OCI-LY1 (cell line): Measurements from ENCODE around the gene MRPL50.

Source experiments
- H2AFZ ChIP-seq: fragments of 200-600 bp; sonication (generic), shearing (Covaris generic); 2 replicates; pipeline ENCODE4 v1.6.0; 2014; ENCODE audit warnings: antibody characterized with exemption, mild to moderate bottlenecking, low read length
- H3F3A ChIP-seq: fragments of 200-600 bp; sonication (generic), shearing (Covaris generic); 2 replicates; pipeline ENCODE4 v1.6.0; 2014; ENCODE audit warnings: mild to moderate bottlenecking, antibody characterized with exemption, low read length, moderate library complexity; ENCODE audit not compliant: insufficient read depth
- H3K27ac ChIP-seq: fragments of 200-600 bp; sonication (generic); 2 replicates; pipeline ENCODE4 v1.5.1; 2014; ENCODE audit warnings: low read length, mixed run types, mild to moderate bottlenecking, low read depth; ENCODE audit not compliant: poor library complexity, severe bottlenecking
- H3K27me3 ChIP-seq: fragments of 200-600 bp; sonication (generic); 2 replicates; pipeline ENCODE4 v1.6.0; 2014; ENCODE audit warnings: antibody characterized with exemption, mild to moderate bottlenecking, low read length, moderate library complexity; ENCODE audit not compliant: insufficient read depth
- H3K36me3 ChIP-seq: fragments of 200-600 bp; sonication (generic); 2 replicates; pipeline ENCODE4 v1.6.1; 2014; ENCODE audit warnings: mild to moderate bottlenecking, antibody characterized with exemption, low read length, moderate library complexity, mixed read lengths; ENCODE audit not compliant: insufficient read depth
- H3K4me1 ChIP-seq: fragments of 200-600 bp; sonication (generic); 2 replicates; pipeline ENCODE4 v1.5.1; 2014; ENCODE audit warnings: mild to moderate bottlenecking, low read length, moderate library complexity; ENCODE audit not compliant: insufficient read depth, severe bottlenecking
- H3K4me2 ChIP-seq: fragments of 200-600 bp; sonication (generic), shearing (Covaris generic); 2 replicates; pipeline ENCODE4 v1.6.1; 2014; ENCODE audit warnings: low read length
- H3K4me3 ChIP-seq: fragments of 200-600 bp; sonication (generic); 2 replicates; pipeline ENCODE4 v1.5.1; 2014; ENCODE audit warnings: low read length, low read depth, mild to moderate bottlenecking, mixed read lengths; ENCODE audit not compliant: poor library complexity, severe bottlenecking
- H3K79me2 ChIP-seq: fragments of 200-600 bp; shearing (Covaris generic); 2 replicates; pipeline ENCODE4 v1.6.1; 2016; ENCODE audit warnings: mixed run types, low read length, mixed read lengths; ENCODE audit not compliant: insufficient read depth
- H3K9ac ChIP-seq: fragments of 200-600 bp; sonication (generic), shearing (Covaris generic); 2 replicates; pipeline ENCODE4 v1.6.1; 2014; ENCODE audit warnings: mild to moderate bottlenecking, low read length, mixed read lengths
- H3K9me2 ChIP-seq: fragments of 200-600 bp; sonication (generic), shearing (Covaris generic); 2 replicates; pipeline ENCODE4 v1.6.1; 2014; ENCODE audit warnings: low read depth, mild to moderate bottlenecking, low read length, mixed read lengths
- H3K9me3 ChIP-seq: fragments of 200-600 bp; shearing (Covaris generic); 2 replicates; pipeline ENCODE4 v1.6.1; 2014; ENCODE audit warnings: low read length, mixed read lengths
- H4K20me1 ChIP-seq: fragments of 200-600 bp; sonication (generic), shearing (Covaris generic); 2 replicates; pipeline ENCODE4 v1.6.0; 2016; ENCODE audit warnings: mild to moderate bottlenecking, low read length; ENCODE audit not compliant: insufficient read depth
- EZH2 ChIP-seq: fragments of 200-600 bp; sonication (generic), shearing (Covaris generic); IDR thresholded peaks from 2 replicates; pipeline ENCODE4 v1.8.0; 2017; ENCODE audit warnings: borderline replicate concordance, mixed run types, mild to moderate bottlenecking, antibody characterized with exemption, low read length, moderate library complexity, mixed read lengths
- TF ChIP-seq, protein P1 (sequence below): fragments of 200-600 bp; sonication (generic), shearing (Covaris generic); IDR thresholded peaks from 2 replicates; pipeline ENCODE4 v1.5.1; 2017; ENCODE audit warnings: mild to moderate bottlenecking, antibody characterized with exemption, low read length, moderate library complexity, mixed read lengths

MRPL50 gene

DNA sequence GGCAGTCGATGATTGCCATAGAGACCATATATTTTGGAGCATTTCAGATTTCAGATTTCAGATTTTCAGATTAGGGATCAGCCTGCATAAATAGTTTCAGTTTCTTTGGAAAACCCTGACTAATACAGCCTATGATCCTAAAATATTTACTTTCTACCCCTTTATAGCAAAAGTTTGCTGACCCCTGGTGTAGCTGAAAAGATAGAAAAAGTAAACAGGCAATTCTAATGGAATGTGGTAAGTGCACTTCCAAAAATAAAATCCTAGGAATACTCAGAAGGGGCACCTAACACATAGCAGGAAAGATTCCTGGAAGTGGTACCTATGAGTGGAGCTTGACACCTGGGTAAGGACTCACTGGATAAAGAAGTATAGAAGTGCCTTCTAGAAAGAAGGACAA lies 48.1 kb downstream of the MRPL50 start:
- no peaks in the 10 kb centered on the region for H4K20me1 ChIP-seq
- H2AFZ ChIP-seq, result no peak overlapping the region
- H3K36me3 ChIP-seq, result no peaks in the 10 kb centered on the region
- no peaks in the 10 kb centered on the region for H3K27me3 ChIP-seq
- no peak overlapping the region for H3K4me3 ChIP-seq
- no peaks in the 10 kb centered on the region for H3K9me3 ChIP-seq
- H3F3A ChIP-seq, result no peaks in the 10 kb centered on the region
- H3K9ac ChIP-seq, result no peak overlapping the region
- no peaks in the 10 kb centered on the region for H3K4me1 ChIP-seq
- H3K9me2 ChIP-seq, result no peaks in the 10 kb centered on the region
- H3K79me2 ChIP-seq, result no peaks in the 10 kb centered on the region
- TF ChIP-seq, protein P1, sequence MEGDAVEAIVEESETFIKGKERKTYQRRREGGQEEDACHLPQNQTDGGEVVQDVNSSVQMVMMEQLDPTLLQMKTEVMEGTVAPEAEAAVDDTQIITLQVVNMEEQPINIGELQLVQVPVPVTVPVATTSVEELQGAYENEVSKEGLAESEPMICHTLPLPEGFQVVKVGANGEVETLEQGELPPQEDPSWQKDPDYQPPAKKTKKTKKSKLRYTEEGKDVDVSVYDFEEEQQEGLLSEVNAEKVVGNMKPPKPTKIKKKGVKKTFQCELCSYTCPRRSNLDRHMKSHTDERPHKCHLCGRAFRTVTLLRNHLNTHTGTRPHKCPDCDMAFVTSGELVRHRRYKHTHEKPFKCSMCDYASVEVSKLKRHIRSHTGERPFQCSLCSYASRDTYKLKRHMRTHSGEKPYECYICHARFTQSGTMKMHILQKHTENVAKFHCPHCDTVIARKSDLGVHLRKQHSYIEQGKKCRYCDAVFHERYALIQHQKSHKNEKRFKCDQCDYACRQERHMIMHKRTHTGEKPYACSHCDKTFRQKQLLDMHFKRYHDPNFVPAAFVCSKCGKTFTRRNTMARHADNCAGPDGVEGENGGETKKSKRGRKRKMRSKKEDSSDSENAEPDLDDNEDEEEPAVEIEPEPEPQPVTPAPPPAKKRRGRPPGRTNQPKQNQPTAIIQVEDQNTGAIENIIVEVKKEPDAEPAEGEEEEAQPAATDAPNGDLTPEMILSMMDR, result no peak
- no peak for TF ChIP-seq EZH2
- no peak overlapping the region for H3K27ac ChIP-seq
- H3K4me2 ChIP-seq, result no peak overlapping the region

DNA sequence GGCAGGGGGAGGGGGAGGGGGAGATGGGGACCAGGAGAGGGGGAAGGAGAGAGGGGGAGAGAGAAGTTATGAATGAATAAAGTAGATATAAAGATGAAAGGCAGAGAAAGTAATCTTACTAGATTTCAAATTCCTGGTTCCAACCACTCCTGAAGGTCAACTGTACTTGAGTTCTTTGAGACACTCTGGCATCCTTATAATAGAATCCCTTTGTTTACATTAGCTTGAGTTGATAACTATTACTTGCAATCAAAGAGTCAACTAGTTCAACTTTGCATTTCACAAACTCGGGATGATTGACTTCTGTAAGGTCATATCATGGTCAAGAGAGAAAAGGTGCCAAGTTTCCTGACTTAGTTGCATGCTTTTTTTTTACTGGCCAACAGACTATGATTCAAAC lies 55.8 kb downstream of the MRPL50 start:
- Histone ChIP-seq H3K4me1 (no peaks in the 10 kb centered on the region), H4K20me1 (no peaks in the 10 kb centered on the region), H3K4me3 (no peak overlapping the region)

DNA sequence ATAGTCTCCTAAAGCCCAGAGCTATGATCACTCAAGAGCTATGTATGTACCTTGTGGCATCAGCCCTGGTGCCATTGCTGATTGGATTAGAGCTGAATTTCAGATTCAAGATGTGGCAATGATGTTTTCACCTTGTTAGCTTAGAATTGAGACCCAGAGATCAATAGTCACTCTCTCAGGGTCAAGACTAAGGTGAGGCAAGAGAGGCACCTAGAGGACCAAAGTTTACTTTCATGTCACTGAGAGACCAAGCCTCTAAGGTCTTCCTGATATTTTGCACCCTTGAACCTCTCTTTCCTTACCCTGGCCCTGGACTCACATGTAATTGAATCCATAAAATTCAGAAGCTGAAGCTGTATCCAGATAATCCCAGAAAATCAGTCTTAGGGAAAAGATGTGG lies 56.5 kb downstream of the MRPL50 start:
- no peak overlapping the region for H2AFZ ChIP-seq
- no peaks in the 10 kb centered on the region for H3K79me2 ChIP-seq
- TF ChIP-seq, protein P1, result no peak
- TF ChIP-seq EZH2, result no peak
- no peaks in the 10 kb centered on the region for H3K9me3 ChIP-seq
- no peak overlapping the region for H3K4me2 ChIP-seq
- no peaks in the 10 kb centered on the region for H4K20me1 ChIP-seq
- no peaks in the 10 kb centered on the region for H3K9me2 ChIP-seq
- H3K27me3 ChIP-seq, result no peaks in the 10 kb centered on the region
- H3K36me3 ChIP-seq, result no peaks in the 10 kb centered on the region
- H3K9ac ChIP-seq, result no peak overlapping the region
- H3F3A ChIP-seq, result no peaks in the 10 kb centered on the region
- no peak overlapping the region for H3K4me3 ChIP-seq
- H3K4me1 ChIP-seq, result no peaks in the 10 kb centered on the region
- no peak overlapping the region for H3K27ac ChIP-seq

More for the DNA sequence above, 55.8 kb downstream of the MRPL50 start:
- TF ChIP-seq EZH2, result no peak
- TF ChIP-seq, protein P1, result no peak
- no peaks in the 10 kb centered on the region for H3K9me3 ChIP-seq
- H3K27ac ChIP-seq, result no peak overlapping the region
- no peaks in the 10 kb centered on the region for H3K27me3 ChIP-seq
- H3K4me2 ChIP-seq, result no peak overlapping the region
- no peaks in the 10 kb centered on the region for H3K79me2 ChIP-seq
- no peaks in the 10 kb centered on the region for H3K9me2 ChIP-seq
- no peaks in the 10 kb centered on the region for H3F3A ChIP-seq
- no peak overlapping the region for H3K9ac ChIP-seq
- H2AFZ ChIP-seq, result no peak overlapping the region
- H3K36me3 ChIP-seq, result no peaks in the 10 kb centered on the region
